GM21619 (cell line): ENCODE data around the gene SLX4IP.

Experiments used
- ATAC-seq: cut with Tn5 transposase; IDR thresholded peaks from one replicate; pipeline ENCODE4 v1.9.1; 2021; ENCODE audit not compliant: unreplicated experiment

Gene SLX4IP

GRCh38 chr20:10492844-10493243, 57.7 kb downstream of the SLX4IP start:
- ATAC-seq: no peak

DNA sequence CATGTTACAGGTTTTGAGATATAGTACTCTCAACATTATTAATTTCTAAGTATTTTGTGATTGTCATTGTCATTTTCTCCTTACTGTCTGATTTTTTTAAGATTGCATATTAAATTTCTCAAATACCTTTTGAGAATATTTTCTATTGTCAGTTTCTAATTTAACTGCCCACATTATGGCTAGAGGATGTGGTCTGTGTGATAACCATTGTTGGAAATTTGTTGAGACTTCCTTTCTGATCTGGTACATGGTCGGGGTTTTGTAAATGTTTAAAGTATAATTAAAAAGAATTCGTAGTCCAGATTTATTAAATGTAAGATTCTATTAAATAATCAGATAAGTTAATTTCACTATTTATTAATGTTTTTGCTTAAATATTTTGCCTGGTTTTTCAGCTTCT, 60.1 kb downstream of the SLX4IP start:
- peak; percentile 56 for ATAC-seq

DNA sequence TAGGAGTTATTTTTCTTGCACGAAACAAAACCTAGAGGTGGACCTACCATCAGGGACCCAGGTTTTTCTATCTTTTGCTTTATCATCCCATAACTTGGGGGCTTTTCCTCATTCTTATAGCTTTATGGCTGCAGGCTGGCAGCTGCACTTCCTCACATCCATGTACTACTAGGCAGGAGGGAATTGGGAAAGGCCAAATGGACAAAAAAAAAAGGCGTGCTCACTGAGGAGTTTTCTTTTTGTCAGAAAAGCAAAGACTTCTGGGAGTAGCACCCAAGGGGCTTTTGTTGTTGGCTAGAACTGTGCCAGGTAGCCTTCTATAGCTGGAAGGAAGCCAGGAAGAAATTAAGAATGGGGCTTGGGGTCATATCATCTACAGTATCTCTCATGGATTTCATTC, 61.4 kb downstream of the SLX4IP start:
- no peak for ATAC-seq

DNA sequence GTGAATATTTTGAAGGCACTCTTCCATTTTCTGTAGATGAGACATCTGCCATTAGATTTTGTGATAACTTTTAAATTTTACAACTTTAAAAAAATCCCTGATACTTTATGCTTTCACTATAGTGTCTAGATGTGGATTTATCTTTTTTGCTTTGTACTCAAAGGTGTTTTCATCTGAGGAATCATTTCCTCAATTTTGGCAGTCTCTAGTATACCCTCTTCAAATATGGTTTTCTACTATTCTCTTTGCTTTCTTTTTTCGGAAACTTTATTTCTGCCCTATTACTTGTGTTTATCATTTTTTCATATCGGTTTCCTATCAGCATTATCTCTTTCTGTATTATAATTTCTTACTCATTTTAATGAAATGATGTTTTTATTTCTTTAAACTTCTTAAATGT, 62.2 kb downstream of the SLX4IP start:
- no peak for ATAC-seq

GRCh38 chr20:10497791-10498190, 62.7 kb downstream of the SLX4IP start:
- ATAC-seq: no peak

- ATAC-seq: no peak
Observed at GRCh38 chr20:10498200-10498599, 63.1 kb downstream of the SLX4IP start.

- ATAC-seq: no peak
Observed at GRCh38 chr20:10501402-10501801, 66.3 kb downstream of the SLX4IP start.

GRCh38 chr20:10502098-10502526, 67.0 kb downstream of the SLX4IP start:
- no peak for ATAC-seq

GRCh38 chr20:10504608-10504993, 69.5 kb downstream of the SLX4IP start:
- no peak for ATAC-seq

GRCh38 chr20:10504994-10505730, 70.1 kb downstream of the SLX4IP start:
- ATAC-seq: no peak

DNA sequence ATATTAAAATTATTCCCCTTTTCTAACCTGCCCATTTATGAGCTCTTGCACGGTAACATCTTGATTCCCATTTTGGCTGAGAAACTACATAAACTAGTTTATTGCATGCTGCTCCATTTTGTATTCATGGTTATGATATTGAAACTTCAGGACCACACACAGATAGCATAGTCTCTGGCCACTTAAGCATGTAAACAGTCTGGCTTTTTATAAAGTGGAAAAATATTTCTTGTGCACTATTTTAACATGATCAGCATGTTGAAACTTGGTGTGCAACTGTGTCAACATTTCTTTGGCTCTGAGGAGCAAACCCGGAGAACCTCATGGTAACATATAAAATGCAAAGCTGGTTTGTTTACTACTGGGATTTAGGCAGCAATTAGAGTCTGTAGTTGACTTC, 70.7 kb downstream of the SLX4IP start:
- ATAC-seq: no peak

- no peak for ATAC-seq
Observed at GRCh38 chr20:10507052-10507451, 71.9 kb downstream of the SLX4IP start.

DNA sequence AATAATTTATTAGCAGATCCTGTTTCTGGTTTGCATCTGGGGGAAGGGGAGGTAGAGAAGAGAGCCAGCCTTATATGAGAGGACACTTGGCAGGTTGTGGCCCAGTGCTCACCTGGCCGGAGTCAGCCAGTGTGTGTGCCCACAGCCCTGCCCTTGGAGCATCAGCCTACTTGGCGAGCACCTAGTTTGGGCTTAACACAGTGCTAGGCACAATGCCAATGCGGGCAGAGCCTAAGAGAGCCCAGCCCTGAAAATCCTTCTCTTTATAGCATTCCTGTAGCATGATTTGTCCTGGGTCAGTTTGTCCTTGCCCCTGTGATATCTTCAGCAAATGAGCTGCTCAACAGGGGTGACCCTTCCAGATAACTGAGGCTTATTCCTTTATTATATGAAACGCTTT, 73.0 kb downstream of the SLX4IP start:
- no peak for ATAC-seq

GRCh38 chr20:10508468-10509251, 73.6 kb downstream of the SLX4IP start:
- ATAC-seq: no peak

DNA sequence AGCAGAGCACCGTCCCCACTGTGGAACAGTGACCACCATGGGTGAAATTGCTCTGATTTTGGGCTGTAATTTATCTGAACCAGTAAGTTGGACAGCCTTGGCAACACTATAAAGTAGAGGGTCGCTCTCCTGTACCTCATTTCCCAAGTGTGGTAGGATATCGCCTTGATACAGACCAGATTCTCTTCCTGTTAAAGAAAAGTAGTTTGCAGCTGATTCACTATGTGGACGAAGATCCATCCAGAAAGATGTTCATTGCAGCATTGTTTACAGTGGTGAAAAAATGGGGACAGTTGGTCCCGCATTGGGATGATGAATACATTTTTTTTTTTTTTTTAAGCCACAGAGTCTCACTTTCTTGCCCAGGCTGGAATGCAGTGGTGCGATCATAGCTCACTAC, 74.3 kb downstream of the SLX4IP start:
- ATAC-seq: no peak

GRCh38 chr20:10510216-10510615, 75.1 kb downstream of the SLX4IP start:
- no peak for ATAC-seq

DNA sequence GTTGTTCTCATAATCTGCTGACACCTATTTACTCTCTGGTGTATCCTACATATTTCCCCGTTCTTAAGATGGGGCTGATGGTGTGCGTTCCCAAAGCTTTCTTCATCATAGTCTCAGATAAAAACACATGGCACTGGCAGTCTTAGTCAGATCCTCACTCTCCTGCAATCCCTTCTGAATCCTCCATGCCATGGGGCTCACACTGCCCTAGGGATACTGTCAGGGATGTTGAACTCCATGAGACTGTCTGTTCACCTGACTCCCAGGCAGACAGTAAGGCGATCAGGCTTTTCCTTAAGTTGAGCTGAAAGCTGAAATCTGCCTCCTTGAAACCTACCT, 76.0 kb downstream of the SLX4IP start:
- ATAC-seq: no peak

DNA sequence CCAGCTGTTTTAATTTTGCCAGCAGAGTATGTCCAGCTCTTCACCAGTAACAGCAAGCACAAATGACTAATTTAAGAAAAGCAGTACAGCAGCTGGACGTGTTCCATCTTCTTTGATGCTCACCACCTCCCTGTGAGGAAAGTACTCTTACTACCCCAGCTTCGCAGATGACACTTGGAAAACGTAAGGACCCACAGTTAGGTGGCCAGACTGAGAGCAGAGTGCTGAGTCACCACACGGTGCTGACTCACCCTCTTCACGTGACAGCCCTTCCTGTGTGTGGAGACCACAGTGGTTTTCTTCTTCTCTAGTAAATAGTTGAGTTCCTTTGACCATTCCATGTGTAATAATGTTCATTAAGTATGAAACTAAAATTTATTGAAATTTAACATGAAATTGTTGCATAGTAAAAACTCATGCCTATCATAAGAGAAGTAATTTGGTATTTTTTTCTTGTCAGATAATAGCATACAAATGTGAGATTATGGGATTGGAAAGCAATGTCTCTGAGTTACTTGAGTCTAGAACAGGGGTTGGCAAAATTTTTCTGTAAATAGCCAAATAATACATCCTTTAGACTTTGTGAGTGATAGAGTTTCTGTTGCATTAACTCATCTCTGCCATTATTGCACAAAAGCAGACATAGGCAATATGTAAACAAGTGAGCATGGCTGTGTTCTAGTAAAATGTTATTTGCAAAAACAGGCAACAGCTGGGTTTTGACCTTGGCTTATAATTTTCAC, 76.6 kb downstream of the SLX4IP start:
- ATAC-seq: peak; percentile 97

GRCh38 chr20:10513061-10513460, 78.0 kb downstream of the SLX4IP start:
- ATAC-seq: no peak

- ATAC-seq: no peak
Observed at GRCh38 chr20:10513931-10514575, 78.9 kb downstream of the SLX4IP start.

- ATAC-seq: no peak
Observed at GRCh38 chr20:10516529-10516928, 81.4 kb downstream of the SLX4IP start.
